Adrenal gland (tissue), 12 donors: Measurements from ENCODE around the gene PLA2G4C. TPM values are rescaled to one million over a fixed set of nuclear protein-coding genes. Genes with fewer than 3 reads are reported as not detected.
"Not testable (repeated sequence)": the region's sequence is repeated elsewhere in the genome, so short reads cannot be mapped to it uniquely, and the experiment has no call there.

Experiments used
- DNase-seq, 7 donors: peaks; one replicate each; pipeline ENCODE4 v3.0.0-alpha.2; 2019 to 2020
- H3K27ac ChIP-seq, 5 donors: fragments of 200-600 bp; sonication (generic) in 4 of 5; 1 replicate in 3 of 5; 2 replicates in 2 of 5; pipeline versions ENCODE4 v1.5.1 to v1.8.0; 2016 to 2020; ENCODE audit warnings: mild to moderate bottlenecking in 1 of 5
- H3K27me3 ChIP-seq: fragments of 200-600 bp; 2 replicates; pipeline ENCODE4 v1.8.0; 2021
- H3K36me3 ChIP-seq, 2 donors: fragments of 200-600 bp; replicated peaks in 1 of 2; 1 replicate in 1 of 2; 2 replicates in 1 of 2; pipeline versions ENCODE4 v1.5.1 to v1.8.0; 2018 to 2022
- H3K4me1 ChIP-seq, 2 donors: fragments of 200-600 bp; replicated peaks in 1 of 2; 1 replicate in 1 of 2; 2 replicates in 1 of 2; pipeline versions ENCODE4 v1.5.1 to v1.8.0; 2018 to 2021
- H3K4me3 ChIP-seq, 4 donors: fragments of 200-600 bp; sonication (generic) in 3 of 4; one replicate each; pipeline ENCODE4 v1.5.1; 2016 to 2018
- H3K9me3 ChIP-seq, 3 donors: fragments of 200-600 bp; sonication (generic) in 1 of 3; replicated peaks in 1 of 3; 1 replicate in 2 of 3; 2 replicates in 1 of 3; pipeline versions ENCODE4 v1.5.1 to v1.8.0; 2016 to 2021
- CTCF ChIP-seq, 6 experiments: fragments of 450-650 bp in 4 of 6; fragments of 200-600 bp in 2 of 6; sonication (generic) in 1 of 6; IDR thresholded peaks; 1 replicate in 5 of 6; 2 replicates in 1 of 6; pipeline versions ENCODE4 v1.5.1 to v1.8.0; 2016 to 2021; ENCODE audit warnings: antibody characterized with exemption in 6 of 6, mild to moderate bottlenecking in 2 of 6, moderate library complexity in 1 of 6
- POLR2A ChIP-seq, 2 donors: fragments of 450-650 bp; IDR thresholded peaks; one replicate each; pipeline ENCODE4 v1.6.1; 2017; ENCODE audit warnings: antibody characterized with exemption in 2 of 2, mild to moderate bottlenecking in 2 of 2, moderate library complexity in 1 of 2
- WGBS, 4 donors: extraction: QIAGEN DNeasy Blood & Tissue Kit in 2 of 4; methylation state at CpG; one replicate each; pipeline versions ENCODE4 v1.1.5 to v1.1.7; 2013 to 2017; 5-methylcytosine and 5-hydroxymethylcytosine counted together
- intact Hi-C, 2 donors: fragments of 100-400 bp; cut with DNase I; formaldehyde crosslinking; loops; one replicate each; pipeline versions ENCODE4 v1.14.1 to v1.15.0; 2022 to 2023
- polyA plus RNA-seq, 3 donors: library from polyadenylated mRNA; stranded (reverse); fragments of 200-250 nt in 2 of 3; fragments of 350-450 nt in 1 of 3; fragmentation: Illumina TruSeq in 1 of 3; extraction: RNeasy Lipid Tissue Mini Kit (QIAGEN cat#74804) in 1 of 3; gene quantifications; one replicate each; pipeline ENCODE4 v1.2.3, GENCODE V29; 2013 to 2014
- total RNA-seq, 9 donors: library from RNA; depleted of rRNA in 4 of 9; stranded (reverse); fragments of >200 nt in 4 of 9; fragments of 120-200 nt in 1 of 9; fragmentation: NEBNext Ultra II Directional in 1 of 9; extraction: Animal tissue kit (Norgen Biotek cat#: 25700) in 1 of 9; gene quantifications; one replicate each; pipeline versions ENCODE4 v1.1.0 to v1.2.4, GENCODE V29; 2013 to 2023
- donor health status: healthy with polysubstance abuse.
- donor health status: Bipolar disorder and iron deficiency.
- donor health status: DM: yes; HTN: yes; CAD: no.
- donor health status: DM: no; HTN: no; CAD: no.
- donor health status: DM: no; HTN: no; CAD: no.
- donor health status: DM: yes; HTN: yes; CAD: no.

Gene PLA2G4C
- total and polyA plus RNA-seq, 12 donors = 18.6 to 123 (median 51.6) TPM

GRCh38 chr19:48085076-48085475 lies 25.5 kb downstream of the PLA2G4C start:
- DNase-seq = peak in 4 of 7 donors; percentile 35 to 46 (median 38)
- H3K9me3 ChIP-seq = no peaks in the 10 kb centered on the region
- no peak overlapping the region for H3K4me3 ChIP-seq
- no peaks in the 10 kb centered on the region for H3K27me3 ChIP-seq
- WGBS, 4 donors = 37 to 56% (median 48%) methylated on average over 1 to 3 of the region's 3 CpGs
- no peak overlapping the region for H3K27ac ChIP-seq
- intact Hi-C loops = no loop called here
- TF ChIP-seq POLR2A (IDR thresholded peaks at IDR 0.05) (no peak), CTCF (IDR thresholded peaks at IDR 0.05) (no peak)
- H3K4me1 ChIP-seq = peaks cover 0 to under 1% of the 10 kb centered on the region in 2 donors
- no peaks in the 10 kb centered on the region for H3K36me3 ChIP-seq

DNA sequence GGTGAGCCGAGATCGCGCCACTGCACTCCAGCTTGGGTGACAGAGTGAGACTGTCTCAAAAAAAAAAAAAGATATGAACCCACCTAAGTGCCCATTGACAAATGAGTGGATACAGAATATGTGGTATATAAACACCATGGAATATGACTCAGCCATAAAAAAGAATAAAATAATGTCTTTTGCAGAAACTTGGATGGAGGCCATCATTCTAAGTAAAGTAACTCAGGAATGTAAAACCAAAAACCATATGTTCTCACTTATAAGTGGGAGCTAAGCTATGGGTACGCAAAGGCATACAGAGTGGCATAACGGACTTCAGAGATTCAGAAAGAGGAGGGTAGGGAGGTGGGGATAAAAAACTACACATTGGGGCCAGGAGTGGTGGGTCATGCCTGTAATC lies 29.5 kb downstream of the PLA2G4C start:
- no peaks in the 10 kb centered on the region for H3K27me3 ChIP-seq
- H3K9me3 ChIP-seq = no peaks in the 10 kb centered on the region
- no peak overlapping the region for H3K4me3 ChIP-seq
- 94 to 96% (median 95%) methylated on average over 5 of the region's 5 CpGs for WGBS, 4 donors
- no peaks in the 10 kb centered on the region for H3K4me1 ChIP-seq
- intact Hi-C loops = no loop called here
- DNase-seq = no peak
- H3K36me3 ChIP-seq = peaks cover 0 to 6% of the 10 kb centered on the region in 2 donors
- H3K27ac ChIP-seq = no peak overlapping the region
- TF ChIP-seq POLR2A (IDR thresholded peaks at IDR 0.05) (no peak), CTCF (IDR thresholded peaks at IDR 0.05) (no peak)

DNA sequence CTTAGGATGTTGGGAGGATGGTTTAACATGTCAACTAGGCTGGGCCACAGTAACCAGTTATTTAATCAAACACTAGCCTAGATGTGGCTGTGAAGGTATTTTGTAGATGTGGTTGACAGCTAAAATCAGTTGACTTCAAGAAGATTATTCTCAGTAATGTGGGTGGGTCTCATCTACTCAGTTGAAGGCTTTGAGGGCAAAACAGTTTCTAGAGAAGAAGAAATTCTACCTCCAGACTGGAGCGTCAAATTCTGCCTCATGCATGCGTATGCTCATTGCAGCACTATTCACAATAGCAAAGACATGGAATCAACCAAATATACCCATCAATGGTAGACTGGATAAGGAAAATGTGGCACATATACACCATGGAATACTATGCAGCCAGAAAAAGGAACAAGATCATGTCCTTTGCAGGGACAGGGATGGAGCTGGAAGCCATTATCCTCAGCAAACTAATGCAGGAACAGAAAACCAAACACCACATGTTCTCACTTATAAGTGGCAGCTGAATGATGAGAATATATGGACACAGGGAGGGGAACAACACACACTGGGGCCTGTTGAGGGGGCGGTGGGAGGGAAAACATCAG lies 40.3 kb downstream of the PLA2G4C start:
- 94 to 100% (median 96%) methylated on average over 3 of the region's 3 CpGs for WGBS, 4 donors
- H3K4me1 ChIP-seq, H3K27ac ChIP-seq, DNase-seq, intact Hi-C loops, H3K4me3 ChIP-seq, H3K27me3 ChIP-seq, H3K36me3 ChIP-seq, H3K9me3 ChIP-seq: not testable (repeated sequence)

GRCh38 chr19:48069435-48069834 lies 41.2 kb downstream of the PLA2G4C start:
- no peak for DNase-seq
- no peak overlapping the region for H3K4me3 ChIP-seq
- H3K27ac ChIP-seq = no peak overlapping the region
- intact Hi-C loops = no loop called here
- no peaks in the 10 kb centered on the region for H3K36me3 ChIP-seq
- H3K4me1 ChIP-seq = no peaks in the 10 kb centered on the region
- H3K27me3 ChIP-seq = no peaks in the 10 kb centered on the region
- 65 to 83% (median 80%) methylated on average over 2 of the region's 2 CpGs for WGBS, 4 donors
- TF ChIP-seq CTCF (IDR thresholded peaks at IDR 0.05) = no peak
- TF ChIP-seq POLR2A (IDR thresholded peaks at IDR 0.05) = no peak
- no peaks in the 10 kb centered on the region for H3K9me3 ChIP-seq

- 75 to 92% (median 85%) methylated on average over 2 of the region's 2 CpGs for WGBS, 4 donors
- Histone ChIP-seq H3K4me3 (no peak overlapping the region), H3K27ac (no peak overlapping the region), H3K4me1 (no peaks in the 10 kb centered on the region), H3K27me3 (no peaks in the 10 kb centered on the region), H3K9me3 (no peaks in the 10 kb centered on the region), H3K36me3 (peaks cover 0 to 6% of the 10 kb centered on the region in 2 donors)
- DNase-seq = no peak
- intact Hi-C loops = no loop called here
- TF ChIP-seq POLR2A (IDR thresholded peaks at IDR 0.05) (no peak), CTCF (IDR thresholded peaks at IDR 0.05) (no peak)
Measured at GRCh38 chr19:48064509-48064908, 46.1 kb downstream of the PLA2G4C start.
